OCI-LY7 (cell line): ENCODE results near the gene KIAA1217.

Source experiments
- EZH2phosphoT487 ChIP-seq: fragments of 200-600 bp; sonication (generic); IDR thresholded peaks from 2 replicates; pipeline ENCODE4 v1.6.1; 2018; ENCODE audit warnings: low read depth, borderline replicate concordance, mild to moderate bottlenecking, mixed run types, antibody characterized with exemption, low read length, moderate library complexity, mixed read lengths
- TF ChIP-seq, protein P1 (sequence below): fragments of 200-600 bp; sonication (generic); conservative IDR thresholded peaks from 2 replicates; pipeline ENCODE4 v1.5.1; 2014; ENCODE audit warnings: mild to moderate bottlenecking, antibody characterized with exemption, low read length, moderate library complexity, mixed read lengths

DNA sequence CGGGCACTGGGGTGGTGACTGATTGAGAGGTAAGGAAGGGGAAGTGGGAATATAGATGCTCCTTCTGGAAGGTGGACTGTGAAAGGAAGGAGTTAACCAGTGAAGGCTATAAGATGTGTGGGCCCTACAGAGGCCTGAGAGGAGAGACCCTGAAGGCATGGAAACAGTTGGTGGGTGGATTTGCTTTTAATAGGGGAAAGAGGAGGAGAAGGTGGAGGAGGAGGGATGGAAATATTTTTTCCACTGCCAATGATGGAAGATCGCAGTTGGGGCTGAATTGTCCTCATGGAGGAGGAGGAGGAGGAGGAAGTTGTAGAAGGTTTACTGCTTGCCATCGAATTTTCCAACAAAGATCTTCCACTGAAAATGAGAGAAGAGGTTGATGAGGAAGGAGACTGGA lies 80.3 kb downstream of the KIAA1217 start:
- TF ChIP-seq, protein P1, sequence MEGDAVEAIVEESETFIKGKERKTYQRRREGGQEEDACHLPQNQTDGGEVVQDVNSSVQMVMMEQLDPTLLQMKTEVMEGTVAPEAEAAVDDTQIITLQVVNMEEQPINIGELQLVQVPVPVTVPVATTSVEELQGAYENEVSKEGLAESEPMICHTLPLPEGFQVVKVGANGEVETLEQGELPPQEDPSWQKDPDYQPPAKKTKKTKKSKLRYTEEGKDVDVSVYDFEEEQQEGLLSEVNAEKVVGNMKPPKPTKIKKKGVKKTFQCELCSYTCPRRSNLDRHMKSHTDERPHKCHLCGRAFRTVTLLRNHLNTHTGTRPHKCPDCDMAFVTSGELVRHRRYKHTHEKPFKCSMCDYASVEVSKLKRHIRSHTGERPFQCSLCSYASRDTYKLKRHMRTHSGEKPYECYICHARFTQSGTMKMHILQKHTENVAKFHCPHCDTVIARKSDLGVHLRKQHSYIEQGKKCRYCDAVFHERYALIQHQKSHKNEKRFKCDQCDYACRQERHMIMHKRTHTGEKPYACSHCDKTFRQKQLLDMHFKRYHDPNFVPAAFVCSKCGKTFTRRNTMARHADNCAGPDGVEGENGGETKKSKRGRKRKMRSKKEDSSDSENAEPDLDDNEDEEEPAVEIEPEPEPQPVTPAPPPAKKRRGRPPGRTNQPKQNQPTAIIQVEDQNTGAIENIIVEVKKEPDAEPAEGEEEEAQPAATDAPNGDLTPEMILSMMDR: no peak
- no peak for TF ChIP-seq EZH2phosphoT487
